CD14-positive monocyte (primary cell): Measurements from ENCODE around the gene PTPRO. TPM values are rescaled to one million over a fixed set of nuclear protein-coding genes. Genes with fewer than 3 reads are reported as not detected.

Experiments used
- DNase-seq, 3 donors: peaks; one replicate each; pipeline ENCODE4 v3.0.0-alpha.2; 2011 to 2022
- H2AFZ ChIP-seq: 2 replicates; pipeline ENCODE4 v1.6.0; 2012; ENCODE audit warnings: mild to moderate bottlenecking, low read depth, low read length, inconsistent platforms; ENCODE audit not compliant: insufficient read depth, poor library complexity, severe bottlenecking
- H3K27ac ChIP-seq, 2 donors: 1 replicate in 1 of 2; 2 replicates in 1 of 2; pipeline ENCODE4 v1.5.1; 2012 to 2013; ENCODE audit warnings: low read length in 2 of 2, control low read depth in 1 of 2, inconsistent platforms in 1 of 2, low read depth in 1 of 2, mild to moderate bottlenecking in 1 of 2
- H3K27me3 ChIP-seq, 2 donors: one replicate each; pipeline versions ENCODE4 v1.6.0 to v1.6.1; 2011 to 2013; ENCODE audit warnings: low read length in 2 of 2; ENCODE audit not compliant: control insufficient read depth in 2 of 2, insufficient read depth in 2 of 2
- H3K36me3 ChIP-seq, 2 donors: replicated peaks in 1 of 2; 1 replicate in 1 of 2; 2 replicates in 1 of 2; pipeline versions ENCODE4 v1.5.1 to v1.6.1; 2012 to 2013; ENCODE audit warnings: low read length in 2 of 2, control low read depth in 1 of 2, inconsistent platforms in 1 of 2, mild to moderate bottlenecking in 1 of 2; ENCODE audit not compliant: insufficient read depth in 2 of 2, control insufficient read depth in 1 of 2
- H3K4me1 ChIP-seq, 2 donors: 1 replicate in 1 of 2; 2 replicates in 1 of 2; pipeline versions ENCODE4 v1.5.1 to v1.6.1; 2012 to 2013; ENCODE audit warnings: low read length in 2 of 2, control low read depth in 1 of 2, inconsistent platforms in 1 of 2, mild to moderate bottlenecking in 1 of 2, moderate library complexity in 1 of 2; ENCODE audit not compliant: insufficient read depth in 2 of 2, control insufficient read depth in 1 of 2
- H3K4me2 ChIP-seq: replicated peaks from 2 replicates; pipeline ENCODE3; 2012; ENCODE audit warnings: low read length, moderate library complexity, mild to moderate bottlenecking; ENCODE audit not compliant: poor library complexity, severe bottlenecking; ENCODE audit errors: extremely low read depth
- H3K4me3 ChIP-seq, 3 experiments: fragments of 200-600 bp in 1 of 3; sonication (generic) in 1 of 3; replicated peaks in 1 of 3; 1 replicate in 2 of 3; 2 replicates in 1 of 3; pipeline ENCODE4 v1.5.1; 2011 to 2013; ENCODE audit warnings: low read length in 3 of 3, mild to moderate bottlenecking in 3 of 3, control low read depth in 2 of 3, low read depth in 2 of 3, inconsistent platforms in 1 of 3, moderate library complexity in 1 of 3
- H3K79me2 ChIP-seq: 2 replicates; pipeline ENCODE4 v1.6.0; 2012; ENCODE audit warnings: mild to moderate bottlenecking, control low read depth, inconsistent platforms, low read length, moderate library complexity; ENCODE audit not compliant: insufficient read depth
- H3K9ac ChIP-seq: 2 replicates; pipeline ENCODE4 v1.6.0; 2017; ENCODE audit warnings: low read length, mild to moderate bottlenecking; ENCODE audit not compliant: insufficient read depth, poor library complexity, severe bottlenecking
- H3K9me3 ChIP-seq, 2 donors: replicated peaks in 1 of 2; 1 replicate in 1 of 2; 2 replicates in 1 of 2; pipeline versions ENCODE4 v1.5.1 to v1.6.1; 2012 to 2013; ENCODE audit warnings: low read length in 2 of 2, control low read depth in 1 of 2; ENCODE audit not compliant: control insufficient read depth in 1 of 2, insufficient read depth in 1 of 2
- H4K20me1 ChIP-seq: 2 replicates; pipeline ENCODE4 v1.6.0; 2012; ENCODE audit warnings: mild to moderate bottlenecking, low read length, control low read depth, moderate library complexity; ENCODE audit not compliant: insufficient read depth
- H3K27ac Mint-ChIP-seq, 7 donors: one replicate each; pipeline ENCODE4 v1.8.0; 2020; ENCODE audit warnings: mild to moderate bottlenecking in 7 of 7, mixed read lengths in 7 of 7, moderate library complexity in 6 of 7, inconsistent platforms in 2 of 7
- H3K27me3 Mint-ChIP-seq, 3 donors: one replicate each; pipeline ENCODE4 v1.8.0; 2021 to 2022; ENCODE audit warnings: low read depth in 3 of 3, mild to moderate bottlenecking in 3 of 3, mixed read lengths in 3 of 3, moderate library complexity in 3 of 3, inconsistent platforms in 1 of 3
- H3K36me3 Mint-ChIP-seq, 2 donors: one replicate each; pipeline ENCODE4 v1.8.0; 2020; ENCODE audit warnings: mixed read lengths in 2 of 2, inconsistent platforms in 1 of 2, mild to moderate bottlenecking in 1 of 2
- H3K4me1 Mint-ChIP-seq: one replicate; pipeline ENCODE4 v1.8.0; 2020; ENCODE audit warnings: mild to moderate bottlenecking, mixed read lengths
- H3K4me3 Mint-ChIP-seq, 2 donors: one replicate each; pipeline ENCODE4 v1.8.0; 2020; ENCODE audit warnings: mild to moderate bottlenecking in 2 of 2, mixed read lengths in 2 of 2, moderate library complexity in 1 of 2
- H3K9me3 Mint-ChIP-seq, 7 donors: one replicate each; pipeline ENCODE4 v1.8.0; 2020 to 2022; ENCODE audit warnings: mixed read lengths in 7 of 7, mild to moderate bottlenecking in 6 of 7, moderate library complexity in 6 of 7, inconsistent platforms in 2 of 7
- CTCF ChIP-seq: fragments of 200-600 bp; IDR thresholded peaks from one replicate; pipeline ENCODE4 v1.8.0; 2022; ENCODE audit warnings: antibody characterized with exemption, mild to moderate bottlenecking
- WGBS: methylation state at CpG from one replicate; pipeline ENCODE4 v1.1.5; 2013; ENCODE audit warnings: missing lambda C conversion rate; ENCODE audit not compliant: insufficient coverage; 5-methylcytosine and 5-hydroxymethylcytosine counted together
- intact Hi-C, 2 donors: fragments of 100-400 bp; cut with micrococcal nuclease; formaldehyde crosslinking; loops; one replicate each; pipeline versions ENCODE4 v1.15.0 to v1.15.1; 2023
- polyA plus RNA-seq, 3 donors: library from polyadenylated mRNA; depleted of rRNA in 1 of 3; unstranded in 2 of 3; stranded (reverse) in 1 of 3; fragments of 300-500 nt in 2 of 3; fragments of >200 nt in 1 of 3; fragmentation: Illumina TruSeq in 2 of 3; gene quantifications; 1 replicate in 2 of 3; 2 replicates in 1 of 3; pipeline ENCODE4 v1.2.3, GENCODE V29; 2012 to 2021

Gene PTPRO
- polyA plus RNA-seq, 3 donors = 3.1 to 12.0 (median 4.7) TPM

- intact Hi-C loops = no loop called here
- no peaks in the 10 kb centered on the region for H3K36me3 Mint-ChIP-seq
- Histone ChIP-seq H3K4me1 (peaks cover 0 to 8% of the 10 kb centered on the region in 2 donors), H3K4me3 (no peak overlapping the region), H3K79me2 (no peaks in the 10 kb centered on the region), H3K27me3 (peaks cover 5 to 6% of the 10 kb centered on the region in 2 donors), H3K4me2 (peak overlapping the region; percentile 39), H4K20me1 (no peaks in the 10 kb centered on the region), H2AFZ (no peak overlapping the region), H3K36me3 (no peaks in the 10 kb centered on the region), H3K27ac (no peak overlapping the region), H3K9ac (no peak overlapping the region), H3K9me3 (no peaks in the 10 kb centered on the region)
- H3K27me3 Mint-ChIP-seq = peaks cover 2 to 19% (median 12%) of the 10 kb centered on the region in 3 donors
- no CpG with 5 or more reads among the region's 6 CpGs for WGBS
- peaks cover 3% of the 10 kb centered on the region for H3K4me1 Mint-ChIP-seq
- DNase-seq = peak in 1 of 3 donors; percentile 14
- peak overlapping the region in 1 of 2 donors; percentile 47 for H3K4me3 Mint-ChIP-seq
- H3K27ac Mint-ChIP-seq = no peak overlapping the region
- peaks cover 0 to 9% (median 5%) of the 10 kb centered on the region in 7 donors for H3K9me3 Mint-ChIP-seq
- no peak for TF ChIP-seq CTCF
These were observed 198.5 kb downstream of the PTPRO start for GRCh38 chr12:15520844-15521243.

GRCh38 chr12:15522574-15523187 lies 200.4 kb downstream of the PTPRO start:
- Mint-ChIP-seq H3K9me3 (peaks cover 0 to 8% (median 5%) of the 10 kb centered on the region in 7 donors), H3K27ac (no peak overlapping the region), H3K36me3 (no peaks in the 10 kb centered on the region), H3K27me3 (peaks cover 5 to 14% (median 9%) of the 10 kb centered on the region in 3 donors), H3K4me1 (peaks cover 12% of the 10 kb centered on the region), H3K4me3 (no peak overlapping the region)
- no peak overlapping the region for H2AFZ ChIP-seq
- no peak overlapping the region for H3K9ac ChIP-seq
- TF ChIP-seq CTCF = peak; percentile 57
- no peak overlapping the region for H3K4me2 ChIP-seq
- H3K4me1 ChIP-seq = peaks cover 5 to 14% of the 10 kb centered on the region in 2 donors
- H3K27me3 ChIP-seq = peaks cover 4 to 5% of the 10 kb centered on the region in 2 donors
- DNase-seq = peak in 2 of 3 donors; percentile 39 to 46
- no peak overlapping the region for H3K4me3 ChIP-seq
- no peaks in the 10 kb centered on the region for H3K79me2 ChIP-seq
- H3K36me3 ChIP-seq = no peaks in the 10 kb centered on the region
- no peaks in the 10 kb centered on the region for H3K9me3 ChIP-seq
- no peak overlapping the region for H3K27ac ChIP-seq
- H4K20me1 ChIP-seq = no peaks in the 10 kb centered on the region
- intact Hi-C loops = no loop called here
- WGBS = no CpG with 5 or more reads among the region's 3 CpGs
